IMR-90 (cell line): ENCODE data around the gene OVCH2. TPM values are rescaled to one million over a fixed set of nuclear protein-coding genes. Genes with fewer than 3 reads are reported as not detected.

Source experiments
- ATAC-seq: fragments of 200-7000 bp; cut with Tn5 transposase; 2 replicates; pipeline ENCODE4 v1.9.1; 2020; ENCODE audit warnings: low read depth, mild to moderate bottlenecking, moderate library complexity
- BruUV-seq: library from RNA; stranded (reverse); fragments of 400-500 nt; replicated peaks from 2 replicates; lab custom pipeline; 2021; lab: Mats Ljungman, UMichigan
- CTCF ChIA-PET: fragments of 300-600 bp; formaldehyde crosslinking; extraction: SDS; loops from one replicate; lab custom pipeline; 2021; ENCODE audit warnings: antibody characterized with exemption; lab: Yijun Ruan, JAX
- POLR2A ChIA-PET: fragments of 300-600 bp; sonication (Branson Sonifier 250); formaldehyde crosslinking; loops from one replicate; lab custom pipeline; 2022; ENCODE audit warnings: antibody characterized with exemption; ENCODE audit not compliant: unreplicated experiment; lab: Charles Lee
- DNase-seq: peaks from one replicate; pipeline ENCODE4 v3.0.0; 2013
- H2AFZ ChIP-seq: replicated peaks from 2 replicates; pipeline ENCODE3; 2013; ENCODE audit warnings: low read length, mild to moderate bottlenecking; ENCODE audit not compliant: poor library complexity
- H2AK5ac ChIP-seq: 2 replicates; pipeline ENCODE4 v1.6.1; 2013; ENCODE audit warnings: low read depth, low read length, inconsistent platforms
- H2AK9ac ChIP-seq: replicated peaks from 2 replicates; pipeline ENCODE3; 2013; ENCODE audit warnings: mild to moderate bottlenecking, low read depth, low read length, moderate library complexity; ENCODE audit not compliant: poor library complexity
- H2BK120ac ChIP-seq: 2 replicates; pipeline ENCODE4 v1.6.1; 2013; ENCODE audit warnings: low read depth, low read length, inconsistent platforms
- H2BK15ac ChIP-seq: 3 replicates; pipeline ENCODE4 v1.6.1; 2013; ENCODE audit warnings: low read depth, low read length, inconsistent platforms
- H2BK20ac ChIP-seq: 2 replicates; pipeline ENCODE4 v1.6.1; 2013; ENCODE audit warnings: low read depth, mild to moderate bottlenecking, inconsistent platforms, low read length, moderate library complexity
- H2BK5ac ChIP-seq: 2 replicates; pipeline ENCODE4 v1.6.1; 2013; ENCODE audit warnings: mild to moderate bottlenecking, low read depth, low read length, inconsistent platforms; ENCODE audit not compliant: poor library complexity, severe bottlenecking
- H3K14ac ChIP-seq: replicated peaks from 2 replicates; pipeline ENCODE4 v1.6.1; 2013; ENCODE audit warnings: low read depth, low read length, inconsistent platforms
- H3K18ac ChIP-seq: 2 replicates; pipeline ENCODE4 v1.6.1; 2013; ENCODE audit warnings: low read depth, low read length, control low read depth
- H3K23ac ChIP-seq: 2 replicates; pipeline ENCODE4 v1.6.1; 2013; ENCODE audit warnings: low read depth, low read length, inconsistent platforms
- H3K27ac ChIP-seq: 2 replicates; pipeline ENCODE4 v1.5.1; 2013; ENCODE audit warnings: mild to moderate bottlenecking, control low read depth, low read length; ENCODE audit not compliant: insufficient read depth
- H3K27me3 ChIP-seq: 2 replicates; pipeline ENCODE4 v1.6.1; 2013; ENCODE audit warnings: low read length; ENCODE audit not compliant: control insufficient read depth, insufficient read depth
- H3K36me3 ChIP-seq: 2 replicates; pipeline ENCODE4 v1.6.1; 2013; ENCODE audit warnings: low read length, mixed read lengths; ENCODE audit not compliant: control insufficient read depth, insufficient read depth
- H3K4ac ChIP-seq: 2 replicates; pipeline ENCODE4 v1.6.1; 2013; ENCODE audit warnings: low read depth, low read length, inconsistent platforms
- H3K4me1 ChIP-seq: 2 replicates; pipeline ENCODE4 v1.6.1; 2013; ENCODE audit warnings: low read length, mixed read lengths; ENCODE audit not compliant: control insufficient read depth, insufficient read depth
- H3K4me2 ChIP-seq: 2 replicates; pipeline ENCODE4 v1.6.1; 2013; ENCODE audit warnings: low read depth, mild to moderate bottlenecking, control low read depth, low read length, moderate library complexity
- H3K4me3 ChIP-seq: 2 replicates; pipeline ENCODE4 v1.5.1; 2013; ENCODE audit warnings: low read depth, mild to moderate bottlenecking, control low read depth, low read length, moderate library complexity; ENCODE audit not compliant: insufficient read depth
- H3K56ac ChIP-seq: 2 replicates; pipeline ENCODE4 v1.6.1; 2013; ENCODE audit warnings: low read length, inconsistent platforms; ENCODE audit not compliant: insufficient read depth; ENCODE audit errors: extremely low read depth
- H3K79me1 ChIP-seq, 2 experiments: 2 replicates each; pipeline ENCODE4 v1.6.1; 2013; ENCODE audit warnings: low read length in 2 of 2, inconsistent platforms in 1 of 2, low read depth in 1 of 2
- H3K9ac ChIP-seq: 2 replicates; pipeline ENCODE4 v1.6.1; 2013; ENCODE audit warnings: low read depth, low read length, control low read depth
- H3K9me1 ChIP-seq: 2 replicates; pipeline ENCODE4 v1.6.1; 2013; ENCODE audit warnings: low read length, inconsistent platforms; ENCODE audit not compliant: insufficient read depth
- H3K9me3 ChIP-seq: 2 replicates; pipeline ENCODE4 v1.6.1; 2013; ENCODE audit warnings: low read length; ENCODE audit not compliant: control insufficient read depth, insufficient read depth
- H4K20me1 ChIP-seq: 2 replicates; pipeline ENCODE4 v1.6.1; 2013; ENCODE audit warnings: low read length, inconsistent platforms; ENCODE audit not compliant: insufficient read depth
- H4K5ac ChIP-seq: 2 replicates; pipeline ENCODE4 v1.6.1; 2013; ENCODE audit warnings: mild to moderate bottlenecking, low read depth, low read length, control low read depth
- H4K8ac ChIP-seq, 2 experiments: 2 replicates each; pipeline ENCODE4 v1.6.1; 2013; ENCODE audit warnings: low read depth in 2 of 2, low read length in 2 of 2, control low read depth in 1 of 2, inconsistent platforms in 1 of 2
- H4K91ac ChIP-seq: 2 replicates; pipeline ENCODE4 v1.6.1; 2013; ENCODE audit warnings: low read depth, low read length, inconsistent platforms; ENCODE audit not compliant: insufficient read depth
- CEBPB ChIP-seq: IDR thresholded peaks from 2 replicates; pipeline ENCODE4 v1.6.1; 2012; ENCODE audit warnings: low read depth, low read length, improper control_type of control experiment
- CTCF ChIP-seq: conservative IDR thresholded peaks from 2 replicates; pipeline ENCODE4 v1.5.1; 2012; ENCODE audit warnings: mild to moderate bottlenecking, low read depth, low read length, improper control_type of control experiment
- RCOR1 ChIP-seq: IDR thresholded peaks from 2 replicates; pipeline ENCODE4 v1.6.1; 2012; ENCODE audit warnings: mild to moderate bottlenecking, low read length, improper control_type of control experiment; ENCODE audit not compliant: insufficient replicate concordance
- USF2 ChIP-seq: fragments of 150-350 bp; IDR thresholded peaks from 2 replicates; pipeline ENCODE4 v1.6.1; 2017; ENCODE audit warnings: mild to moderate bottlenecking, antibody characterized with exemption, low read length, low read depth
- WGBS, 2 experiments: methylation state at CpG; one replicate each; pipeline versions ENCODE4 v1.1.5 to v1.1.7; 2013; ENCODE audit warnings: missing lambda C conversion rate in 2 of 2; ENCODE audit not compliant: insufficient read length in 1 of 2; ENCODE audit errors: extremely low coverage in 2 of 2; 5-methylcytosine and 5-hydroxymethylcytosine counted together
- dilution Hi-C: fragments of 300-500 bp; cut with HindIII; formaldehyde crosslinking; loops from one replicate; pipeline ENCODE4 v1.14.3; 2018; ENCODE audit warnings: low sequenced_read_pairs; ENCODE audit not compliant: unreplicated experiment
- in situ Hi-C: fragments of 300-500 bp; cut with MboI; formaldehyde crosslinking; loops from 3 replicates; pipeline ENCODE4 v1.14.3; 2019; ENCODE audit warnings: low sequenced_read_pairs, inconsistent platforms, mixed read lengths
- intact Hi-C: fragments of 100-400 bp; cut with micrococcal nuclease; formaldehyde crosslinking; loops from 2 replicates; pipeline ENCODE4 v1.10.0; 2022
- polyA plus RNA-seq, 3 experiments: library from polyadenylated mRNA; depleted of rRNA; stranded (reverse); fragments of >200 nt; gene quantifications; 2 replicates each; pipeline ENCODE4 v1.2.3, GENCODE V29; 2012; ENCODE audit warnings: low replicate concordance in 1 of 3
- total RNA-seq: library from RNA; depleted of rRNA; stranded (reverse); fragments of >200 nt; gene quantifications from 2 replicates; pipeline ENCODE4 v1.2.3, GENCODE V29; 2012

The OVCH2 gene
- total and polyA plus RNA-seq, 2 of the 4 experiments (the other 2 are of a cell fraction): 0.07 TPM; not detected in 1

- Histone ChIP-seq H4K5ac (no peak overlapping the region), H3K9me3 (no peaks in the 10 kb centered on the region), H3K14ac (no peak overlapping the region), H3K4me2 (no peak overlapping the region), H2AFZ (no peak overlapping the region), H4K8ac (no peak overlapping the region), H3K27me3 (no peaks in the 10 kb centered on the region), H3K79me1 (no peaks in the 10 kb centered on the region), H2BK5ac (no peak overlapping the region), H2BK20ac (no peak overlapping the region), H3K36me3 (no peaks in the 10 kb centered on the region), H3K9ac (no peak overlapping the region), H2AK9ac (no peak overlapping the region), H3K4me3 (no peak overlapping the region), H3K9me1 (no peaks in the 10 kb centered on the region), H2BK15ac (no peak overlapping the region), H3K23ac (no peak overlapping the region), H4K91ac (no peak overlapping the region), H3K4me1 (no peaks in the 10 kb centered on the region), H3K18ac (no peak overlapping the region), H3K56ac (no peak overlapping the region), H2AK5ac (no peak overlapping the region), H3K4ac (no peak overlapping the region), H2BK120ac (no peak overlapping the region), H3K27ac (no peak overlapping the region), H4K20me1 (no peaks in the 10 kb centered on the region)
- WGBS, 2 experiments: 68% methylated on average over 3 of the region's 7 CpGs; no CpG with 5 or more reads in 1 of the 2 experiments
- dilution Hi-C loops (no loop called here), in situ Hi-C loops (no loop called here), intact Hi-C loops (no loop called here)
- POLR2A ChIA-PET: no interaction called here
- BruUV-seq: no TSS peak
- CTCF ChIA-PET: interaction anchor here (1.1 kb wide), 1 partner anchor 9 kb away, joined by 5 read pairs; no protein-coding TSS in a partner anchor
- TF ChIP-seq CEBPB: no peak
- no peak for TF ChIP-seq RCOR1
- no peak for TF ChIP-seq CTCF
- no peak for TF ChIP-seq USF2
- DNase-seq: no peak
- no peak for ATAC-seq
These were observed 39.9 kb downstream of the OVCH2 start for GRCh38 chr11:7666292-7666866.
